Peyer's patch (tissue), 4 donors: ENCODE measurements around the gene MT1HL1.

Experiments
- POLR2A ChIP-seq, 2 donors: fragments of 450-650 bp; IDR thresholded peaks; one replicate each; pipeline ENCODE4 v1.5.1; 2017; ENCODE audit warnings: antibody characterized with exemption in 2 of 2, mild to moderate bottlenecking in 2 of 2, moderate library complexity in 2 of 2
- TF ChIP-seq, protein P1 (sequence below), 6 experiments: fragments of 450-650 bp in 4 of 6; fragments of 200-600 bp in 2 of 6; sonication (generic) in 1 of 6; IDR thresholded peaks; one replicate each; pipeline ENCODE4 v1.5.1; 2017 to 2019; ENCODE audit warnings: antibody characterized with exemption in 6 of 6, mild to moderate bottlenecking in 3 of 6, moderate library complexity in 1 of 6

DNA sequence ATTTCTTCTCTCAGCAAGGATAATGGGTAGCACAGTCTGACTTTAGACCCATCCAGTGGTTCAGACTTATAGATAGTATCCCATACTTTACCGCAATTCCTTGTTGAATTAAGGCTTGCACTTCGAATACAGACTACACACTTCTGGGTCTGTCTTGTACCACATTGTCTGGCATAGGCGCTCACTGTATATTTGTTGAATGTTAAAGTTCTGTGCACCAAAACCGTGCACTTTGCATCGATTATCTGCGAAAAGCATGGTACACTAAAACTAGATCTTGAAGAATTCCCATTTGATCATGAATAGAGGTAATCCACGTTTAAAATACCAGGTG is 37.2 kb upstream of the MT1HL1 start:
- no peak for TF ChIP-seq POLR2A (IDR thresholded peaks at IDR 0.05)
- TF ChIP-seq, protein P1, sequence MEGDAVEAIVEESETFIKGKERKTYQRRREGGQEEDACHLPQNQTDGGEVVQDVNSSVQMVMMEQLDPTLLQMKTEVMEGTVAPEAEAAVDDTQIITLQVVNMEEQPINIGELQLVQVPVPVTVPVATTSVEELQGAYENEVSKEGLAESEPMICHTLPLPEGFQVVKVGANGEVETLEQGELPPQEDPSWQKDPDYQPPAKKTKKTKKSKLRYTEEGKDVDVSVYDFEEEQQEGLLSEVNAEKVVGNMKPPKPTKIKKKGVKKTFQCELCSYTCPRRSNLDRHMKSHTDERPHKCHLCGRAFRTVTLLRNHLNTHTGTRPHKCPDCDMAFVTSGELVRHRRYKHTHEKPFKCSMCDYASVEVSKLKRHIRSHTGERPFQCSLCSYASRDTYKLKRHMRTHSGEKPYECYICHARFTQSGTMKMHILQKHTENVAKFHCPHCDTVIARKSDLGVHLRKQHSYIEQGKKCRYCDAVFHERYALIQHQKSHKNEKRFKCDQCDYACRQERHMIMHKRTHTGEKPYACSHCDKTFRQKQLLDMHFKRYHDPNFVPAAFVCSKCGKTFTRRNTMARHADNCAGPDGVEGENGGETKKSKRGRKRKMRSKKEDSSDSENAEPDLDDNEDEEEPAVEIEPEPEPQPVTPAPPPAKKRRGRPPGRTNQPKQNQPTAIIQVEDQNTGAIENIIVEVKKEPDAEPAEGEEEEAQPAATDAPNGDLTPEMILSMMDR (IDR thresholded peaks at IDR 0.05) = no peak
